Activated CD8-positive, alpha-beta memory T cell treated with anti-CD3 and anti-CD28 coated beads for 24 hours (primary cell): Measurements from ENCODE around the gene CHST9.
"Not testable (repeated sequence)": the region's sequence is repeated elsewhere in the genome, so short reads cannot be mapped to it uniquely, and the experiment has no call there.

Experiments used
- DNase-seq: peaks from one replicate; pipeline ENCODE4 v3.0.0-alpha.2; 2020

Gene CHST9

GRCh38 chr18:27185025-27185763 is at the start of gene CHST9:
Gene CHST9, minus strand, starts transcription at chr18:27185308. Its CDS starts 42,499 bp downstream, at chr18:27142809.
- DNase-seq = no peak

- not testable (repeated sequence) for DNase-seq
Measured at GRCh38 chr18:27232355-27232754, 47.2 kb upstream of the CHST9 start.

- DNase-seq = not testable (repeated sequence)
Measured at GRCh38 chr18:27231671-27232070, 46.6 kb upstream of the CHST9 start.

- DNase-seq = not testable (repeated sequence)
Measured at GRCh38 chr18:27231221-27231620, 46.1 kb upstream of the CHST9 start.

GRCh38 chr18:27227721-27228120 is 42.6 kb upstream of the CHST9 start:
- DNase-seq = no peak

- no peak for DNase-seq
Measured at GRCh38 chr18:27226556-27227075, 41.5 kb upstream of the CHST9 start.

- no peak for DNase-seq
Measured at GRCh38 chr18:27225947-27226481, 40.9 kb upstream of the CHST9 start.

- DNase-seq = no peak
Measured at GRCh38 chr18:27223526-27224291, 38.6 kb upstream of the CHST9 start.

- no peak for DNase-seq
Measured at GRCh38 chr18:27214831-27215230, 29.7 kb upstream of the CHST9 start.

GRCh38 chr18:27213123-27213717 is 28.1 kb upstream of the CHST9 start:
- DNase-seq = no peak

- no peak for DNase-seq
Measured at GRCh38 chr18:27211569-27211968, 26.5 kb upstream of the CHST9 start.

- no peak for DNase-seq
Measured at GRCh38 chr18:27206411-27206810, 21.3 kb upstream of the CHST9 start.

GRCh38 chr18:27202741-27203140 is 17.6 kb upstream of the CHST9 start:
- DNase-seq = no peak

GRCh38 chr18:27198036-27198435 is 12.9 kb upstream of the CHST9 start:
- DNase-seq = no peak

- no peak for DNase-seq
Measured at GRCh38 chr18:27188309-27188708, 3.2 kb upstream of the CHST9 start.

- DNase-seq = no peak
Measured at GRCh38 chr18:27185897-27186296, 789 bp upstream of the CHST9 start.

GRCh38 chr18:27184115-27185024 is 738 bp downstream of the CHST9 start:
- no peak for DNase-seq

GRCh38 chr18:27181726-27182125 is 3.4 kb downstream of the CHST9 start:
- no peak for DNase-seq

GRCh38 chr18:27178424-27178823 is 6.7 kb downstream of the CHST9 start:
- no peak for DNase-seq

GRCh38 chr18:27175914-27176313 is 9.2 kb downstream of the CHST9 start:
- no peak for DNase-seq

GRCh38 chr18:27175245-27175644 is 9.9 kb downstream of the CHST9 start:
- DNase-seq = no peak

GRCh38 chr18:27171993-27172392 is 13.1 kb downstream of the CHST9 start:
- DNase-seq = no peak
